SIG-M5 treated with dmso at 0.1 percent for 504 hours (cell line): Measurements from ENCODE around the gene TMEM204.
A peak's percentile ranks its signal among the peaks of the same experiment; 100 is the strongest.

Experiments
- DNase-seq: peaks from one replicate; lab custom pipeline; 2025; ENCODE audit not compliant: unreplicated experiment; lab: John Stamatoyannopoulos, UW

TMEM204 gene

GRCh38 chr16:1537763-1538289, 4.4 kb downstream of the TMEM204 start:
- no peak for DNase-seq

DNA sequence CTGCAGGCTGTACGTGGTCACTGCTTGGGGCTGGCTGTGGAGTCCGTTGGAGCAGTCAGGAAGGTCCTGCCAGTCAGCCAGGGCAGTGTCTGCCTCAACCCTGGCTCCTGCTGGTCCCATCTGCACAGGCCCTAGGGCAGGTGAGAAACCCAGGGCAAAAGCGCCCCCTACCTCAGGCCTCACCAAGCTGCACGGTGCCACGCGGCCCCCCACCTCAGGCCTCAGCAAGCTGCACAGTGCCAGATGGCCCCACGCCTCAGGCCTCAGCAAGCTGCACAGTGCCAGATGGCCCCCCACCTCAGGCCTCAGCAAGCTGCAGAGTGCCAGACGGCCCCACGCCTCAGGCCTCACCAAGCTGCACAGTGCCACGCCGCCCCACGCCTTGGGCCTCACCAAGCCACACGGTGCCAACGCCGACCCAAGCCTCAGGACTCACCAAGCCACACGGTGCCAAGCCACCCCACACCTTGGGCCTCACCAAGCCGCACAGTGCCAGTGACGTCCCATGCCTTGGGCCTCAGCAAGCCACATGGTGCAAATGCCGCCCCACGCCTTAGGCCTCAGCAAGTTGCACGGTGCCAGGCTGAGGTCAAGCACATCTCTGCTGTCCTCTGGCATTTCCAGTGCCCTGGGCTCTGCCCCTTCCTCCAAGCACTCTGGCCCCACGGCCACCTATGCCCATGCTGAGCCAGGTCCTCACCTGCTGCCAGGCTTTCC, 5.5 kb downstream of the TMEM204 start:
- no peak for DNase-seq

DNA sequence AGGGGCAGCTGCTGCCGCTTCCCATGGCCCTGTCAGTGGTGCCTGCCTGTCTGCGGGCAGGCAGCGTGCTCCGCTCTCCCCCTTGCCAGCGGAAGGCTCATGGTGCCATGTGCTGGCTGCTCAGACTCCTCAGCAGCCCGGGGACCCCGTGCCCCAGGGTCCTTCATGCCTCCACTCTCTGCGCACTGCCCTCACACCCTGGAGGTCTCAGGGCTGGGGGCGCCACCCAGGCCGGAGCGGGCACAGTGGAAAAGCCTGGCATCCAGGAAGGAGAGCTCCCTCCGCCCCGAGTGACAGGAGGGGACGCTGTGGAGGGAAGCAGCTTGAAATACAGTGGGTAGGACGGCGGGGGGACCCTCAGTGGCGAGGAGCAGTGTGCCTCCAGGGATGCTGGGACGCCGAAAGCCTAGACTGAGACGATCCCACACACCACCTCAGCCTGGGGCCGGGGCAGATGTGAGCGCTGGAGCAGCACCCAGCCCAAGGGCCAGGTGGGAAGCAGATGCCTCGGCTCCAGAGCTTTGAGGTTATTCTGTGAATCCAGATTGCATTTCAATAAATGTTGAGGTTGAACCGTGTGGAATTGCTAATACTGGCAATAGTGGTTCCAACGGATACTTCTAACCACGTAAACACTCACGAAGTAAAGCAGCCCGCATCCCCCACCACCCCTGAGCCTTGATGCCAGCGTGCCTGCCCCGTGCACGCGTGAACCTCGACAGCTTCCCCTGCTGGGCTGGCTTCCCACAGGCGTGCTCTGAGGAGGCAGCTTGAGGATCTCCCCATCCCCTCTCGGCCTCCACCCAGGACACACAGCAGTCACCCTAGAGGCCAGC, 6.5 kb downstream of the TMEM204 start:
- no peak for DNase-seq

GRCh38 chr16:1540556-1540855, 7.0 kb downstream of the TMEM204 start:
- no peak for DNase-seq

DNA sequence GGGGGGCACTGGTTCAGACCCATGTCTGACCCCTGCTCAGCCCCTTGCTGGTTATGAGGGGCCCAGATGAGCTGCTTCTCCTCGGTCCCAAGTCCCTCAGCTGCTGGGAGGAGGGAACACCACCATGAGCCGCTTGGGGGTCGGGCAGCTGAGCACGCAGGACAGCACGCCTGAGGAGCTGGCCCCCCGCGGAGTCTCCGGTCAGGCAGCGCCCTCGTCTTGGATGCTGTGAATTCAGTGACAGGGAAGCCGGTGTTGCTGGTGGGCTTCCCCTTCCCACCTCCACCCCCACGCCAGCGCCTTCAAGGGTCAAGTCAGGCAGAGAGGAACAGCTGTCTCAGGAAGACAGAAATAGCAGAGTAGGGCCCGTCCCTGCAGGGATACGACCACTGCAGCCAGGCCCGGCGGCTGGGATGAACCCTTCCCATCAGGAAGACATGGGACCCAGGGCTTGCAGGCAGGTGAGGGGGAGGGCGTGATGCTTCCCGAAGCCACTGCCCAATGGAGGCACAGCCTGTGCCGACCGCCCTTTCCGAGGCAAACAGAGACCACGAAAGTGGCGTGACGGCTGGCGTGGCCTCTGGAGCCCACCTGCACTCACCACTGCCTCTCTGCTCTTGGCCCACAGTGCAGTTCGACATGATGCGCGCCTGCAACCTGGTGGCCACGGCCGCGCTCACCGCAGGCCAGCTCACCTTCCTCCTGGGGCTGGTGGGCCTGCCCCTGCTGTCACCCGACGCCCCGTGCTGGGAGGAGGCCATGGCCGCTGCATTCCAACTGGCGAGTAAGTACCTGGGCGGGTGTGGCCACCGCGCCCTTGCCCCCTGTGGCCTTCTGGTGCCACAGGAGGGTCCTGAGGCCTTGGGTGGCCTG, 8.1 kb downstream of the TMEM204 start:
- no peak for DNase-seq

- no peak for DNase-seq
Measured at GRCh38 chr16:1542166-1542500, 8.7 kb downstream of the TMEM204 start.

GRCh38 chr16:1542533-1542932, 9.1 kb downstream of the TMEM204 start:
- DNase-seq: no peak

- peak; percentile 83 for DNase-seq
Measured at GRCh38 chr16:1543085-1543896, 9.8 kb downstream of the TMEM204 start.

- no peak for DNase-seq
Measured at GRCh38 chr16:1545044-1546040, 11.9 kb downstream of the TMEM204 start.

GRCh38 chr16:1546430-1546829, 13.0 kb downstream of the TMEM204 start:
- DNase-seq: no peak

- no peak for DNase-seq
Measured at GRCh38 chr16:1548233-1548632, 14.8 kb downstream of the TMEM204 start.

GRCh38 chr16:1548727-1549126, 15.3 kb downstream of the TMEM204 start:
- DNase-seq: no peak

DNA sequence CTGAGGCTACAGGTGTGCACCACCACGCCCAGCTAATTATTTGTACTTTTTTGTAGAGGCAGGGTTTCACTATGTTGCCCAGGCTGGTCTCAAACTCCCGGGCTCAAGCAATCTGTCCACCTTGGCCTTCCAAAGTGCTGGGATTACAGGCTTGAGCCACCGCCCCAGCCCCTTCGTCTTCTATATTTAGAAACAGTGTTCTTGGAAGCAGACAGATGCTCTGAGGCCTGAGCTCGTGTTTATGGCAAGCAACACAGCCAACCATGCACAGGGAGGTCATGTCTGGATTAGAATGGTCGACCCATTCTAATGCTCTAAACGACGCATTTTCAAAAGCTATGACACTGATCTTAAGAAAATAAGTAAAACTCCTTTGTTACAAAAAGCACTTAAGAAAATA, 16.6 kb downstream of the TMEM204 start:
- no peak for DNase-seq

- no peak for DNase-seq
Measured at GRCh38 chr16:1550696-1551095, 17.2 kb downstream of the TMEM204 start.

GRCh38 chr16:1551166-1551565, 17.7 kb downstream of the TMEM204 start:
- no peak for DNase-seq

DNA sequence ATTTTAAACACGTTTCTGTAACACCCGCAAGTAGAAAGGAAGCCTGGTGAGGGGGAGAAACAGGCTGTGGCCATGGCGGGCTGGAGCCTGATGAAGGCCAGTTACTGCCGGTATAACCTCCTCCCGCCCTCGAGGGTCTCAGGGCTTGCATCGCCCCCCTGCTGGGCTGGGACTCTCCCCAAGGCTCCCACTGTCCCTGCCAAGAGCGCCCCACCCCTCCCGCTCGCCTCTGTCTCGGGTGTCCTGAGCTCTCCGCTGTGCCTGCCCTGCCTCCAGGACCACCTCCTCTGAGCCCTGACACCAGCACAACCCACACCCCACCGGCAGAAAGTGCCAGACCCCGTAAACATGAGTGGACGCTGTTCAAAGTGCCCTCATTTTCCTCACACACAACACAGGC, 18.7 kb downstream of the TMEM204 start:
- DNase-seq: no peak

- DNase-seq: no peak
Measured at GRCh38 chr16:1553946-1554825, 20.7 kb downstream of the TMEM204 start.

- no peak for DNase-seq
Measured at GRCh38 chr16:1554826-1555445, 21.5 kb downstream of the TMEM204 start.
